Erythroblast (primary cell): ENCODE measurements around the gene NPIPB2.

ENCODE experiments used
- GATA1 ChIP-seq: IDR thresholded peaks from 2 replicates; pipeline ENCODE4 v1.6.1; 2011; ENCODE audit warnings: low read depth, mild to moderate bottlenecking, control low read depth, low read length, moderate library complexity
- POLR2A ChIP-seq: IDR thresholded peaks from 2 replicates; pipeline ENCODE4 v1.6.1; 2011; ENCODE audit warnings: mild to moderate bottlenecking, low read length

- TF ChIP-seq POLR2A (no peak), GATA1 (no peak)
Measured at GRCh38 chr16:11977376-11978041, 35.7 kb upstream of the NPIPB2 start.
